ENCODE results near the gene TRIM24.

GRCh38 chr7:138505361-138505873 lies 45.4 kb downstream of the TRIM24 start:
- TF ChIP-seq CTCF (IDR thresholded peaks at IDR 0.05; ENCODE audit: low read length) (no peak), EZH2phosphoT487 (IDR thresholded peaks at IDR 0.05; ENCODE audit: low read length) (no peak)

All from MM.1S (cell line).